ENCODE measurements around the gene RPTOR.

The RPTOR gene

DNA sequence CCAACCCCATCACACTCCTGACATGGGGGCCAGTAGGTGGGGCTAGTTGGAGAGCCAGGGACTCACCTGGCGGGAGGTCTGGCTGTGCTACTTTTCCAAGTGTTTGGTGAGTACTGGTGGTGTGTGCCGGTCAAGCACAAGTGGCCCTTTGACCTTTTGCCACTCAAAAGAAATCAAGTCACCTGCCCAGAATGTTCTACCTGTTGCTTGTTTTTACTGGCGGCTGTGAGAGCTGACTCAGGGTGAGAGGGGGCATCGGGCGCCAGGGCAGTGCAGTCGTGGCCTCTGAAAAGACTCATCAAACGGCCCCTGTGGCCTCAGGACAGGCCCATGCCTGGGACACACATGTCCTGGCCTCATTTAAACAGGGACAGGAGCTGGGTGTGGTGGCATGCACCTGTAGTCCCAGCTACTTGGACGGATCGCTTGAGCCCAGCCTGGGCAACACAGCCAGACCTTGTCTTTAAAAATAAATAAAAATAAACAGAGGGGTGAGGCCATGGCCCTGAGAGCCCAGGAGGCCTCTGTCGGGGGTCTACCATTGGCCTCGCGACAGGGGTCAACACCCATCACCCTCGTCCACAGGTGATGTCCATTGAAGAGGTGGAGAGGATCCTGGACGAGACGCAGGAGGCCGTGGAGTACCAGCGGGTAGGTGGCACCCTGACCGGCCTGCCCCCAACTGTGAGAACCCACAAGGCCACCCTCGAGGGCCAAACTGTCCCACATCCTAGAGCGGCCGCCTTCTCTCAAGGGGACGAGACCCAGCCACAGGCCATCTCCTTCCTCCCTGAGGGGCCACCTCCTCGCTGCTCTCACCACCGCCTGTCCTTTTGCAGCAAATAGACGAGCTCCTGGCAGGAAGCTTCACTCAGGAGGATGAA is 452.0 kb downstream of the RPTOR start:
- DNase-seq: no peak

GRCh38 chr17:80997424-80998117 is 452.9 kb downstream of the RPTOR start:
- DNase-seq: no peak

DNA sequence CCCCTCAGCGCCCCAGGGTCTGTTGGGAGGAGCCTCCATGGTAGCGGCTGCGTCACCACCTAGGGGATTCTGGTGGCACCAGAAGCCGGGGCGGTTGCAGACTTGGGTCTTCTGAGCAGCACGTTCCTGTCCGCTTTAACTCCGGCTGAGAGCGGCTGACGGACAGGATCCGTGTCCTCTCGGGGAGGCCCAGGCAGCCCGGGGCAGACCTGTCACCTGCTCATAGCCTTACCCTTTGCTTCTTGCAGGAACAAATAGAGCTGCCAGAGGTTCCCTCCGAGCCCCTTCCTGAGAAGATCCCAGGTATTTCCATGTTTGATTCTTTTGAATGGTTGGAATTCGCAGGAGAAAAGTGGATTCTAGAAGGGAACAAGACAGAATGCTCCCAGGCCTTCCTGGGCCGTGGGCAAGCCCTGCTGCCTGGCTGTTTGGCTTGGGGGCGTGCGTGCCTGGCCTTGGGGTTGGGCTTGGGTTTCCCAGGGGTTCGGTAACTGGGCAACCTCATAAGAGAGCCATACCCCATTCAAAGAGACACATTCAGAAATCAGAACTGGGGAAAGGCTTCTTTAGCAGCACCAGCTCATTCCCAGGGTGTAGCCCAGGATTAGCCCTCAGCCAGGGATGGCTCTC is 453.6 kb downstream of the RPTOR start:
- DNase-seq: no peak

- DNase-seq: no peak
These were observed 454.3 kb downstream of the RPTOR start for GRCh38 chr17:80998748-80999535.

DNA sequence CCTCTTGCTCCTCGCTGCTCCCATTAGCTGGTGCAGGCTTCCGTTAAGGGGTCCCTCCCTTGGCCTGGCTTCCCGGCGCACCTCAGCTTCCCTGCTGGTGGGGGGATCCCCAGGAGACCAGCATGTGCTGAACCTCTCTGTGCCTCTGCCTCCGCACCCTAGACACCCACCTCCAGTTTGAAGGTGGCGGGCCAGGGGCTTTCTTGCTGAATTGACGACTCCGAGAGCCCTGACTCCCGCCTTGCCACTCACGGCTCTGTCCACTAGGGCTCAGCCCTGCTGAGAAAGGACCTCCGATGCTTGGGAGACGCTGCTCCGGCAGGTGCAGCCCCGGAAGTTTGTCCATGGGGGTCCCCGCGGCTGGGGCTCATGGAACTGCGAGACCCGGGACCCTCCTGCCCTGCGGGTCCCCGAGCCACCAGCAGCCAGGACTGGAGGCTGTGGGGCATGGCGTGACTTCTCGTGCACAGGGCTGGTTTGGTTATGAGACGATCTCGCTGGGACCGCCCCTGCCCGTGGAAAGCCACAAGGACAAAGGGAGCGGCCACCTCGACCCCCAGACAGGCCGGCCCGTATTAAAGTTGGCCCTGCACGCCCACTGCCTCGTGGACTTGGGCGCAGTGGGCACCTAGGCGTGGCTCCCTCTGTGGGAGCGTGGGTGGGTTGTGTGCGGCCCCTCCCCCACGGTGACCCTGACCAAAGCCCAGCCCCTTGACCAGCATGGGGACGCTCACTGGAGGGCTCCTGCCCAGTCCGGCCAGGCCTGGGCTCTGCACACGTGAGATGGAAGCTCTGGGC is 455.1 kb downstream of the RPTOR start:
- DNase-seq: no peak

- DNase-seq: no peak
These were observed 455.6 kb downstream of the RPTOR start for GRCh38 chr17:81000334-81000630.

DNA sequence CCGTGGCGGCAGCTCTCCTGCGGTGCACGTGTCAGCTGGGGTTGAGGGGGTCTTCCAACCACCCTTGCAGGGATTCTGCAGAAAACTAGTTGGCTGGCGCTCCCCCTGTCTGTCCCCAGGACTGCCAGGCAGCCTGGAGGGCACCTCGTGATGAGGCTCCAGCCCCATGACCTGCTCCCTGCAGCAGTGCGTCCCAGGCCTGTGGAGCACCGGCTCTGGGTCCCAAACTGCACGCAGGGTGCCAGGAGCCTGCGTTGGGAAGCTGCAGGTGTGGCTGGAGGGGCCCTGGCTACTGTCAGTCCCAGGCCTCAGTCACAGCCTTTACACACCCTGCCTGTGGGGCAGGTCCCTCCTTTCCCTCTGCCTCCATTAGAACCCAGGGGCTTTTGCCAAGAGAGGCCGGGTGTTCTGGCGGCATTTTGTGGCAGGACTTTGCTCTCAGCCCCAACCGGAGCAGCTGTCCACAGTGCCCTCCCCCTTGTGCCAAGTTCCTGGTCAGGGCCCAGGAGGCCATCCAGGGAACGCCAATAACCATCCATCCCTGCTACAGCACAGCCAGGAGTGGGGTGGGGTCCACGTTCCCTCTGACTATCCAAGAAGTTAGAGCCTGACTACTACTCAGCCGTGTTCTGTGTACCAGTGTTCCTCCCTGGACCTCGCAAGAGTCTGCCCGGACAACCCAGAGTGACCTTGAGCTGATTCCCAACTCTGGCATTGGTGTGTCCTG is 456.2 kb downstream of the RPTOR start:
- DNase-seq: no peak

DNA sequence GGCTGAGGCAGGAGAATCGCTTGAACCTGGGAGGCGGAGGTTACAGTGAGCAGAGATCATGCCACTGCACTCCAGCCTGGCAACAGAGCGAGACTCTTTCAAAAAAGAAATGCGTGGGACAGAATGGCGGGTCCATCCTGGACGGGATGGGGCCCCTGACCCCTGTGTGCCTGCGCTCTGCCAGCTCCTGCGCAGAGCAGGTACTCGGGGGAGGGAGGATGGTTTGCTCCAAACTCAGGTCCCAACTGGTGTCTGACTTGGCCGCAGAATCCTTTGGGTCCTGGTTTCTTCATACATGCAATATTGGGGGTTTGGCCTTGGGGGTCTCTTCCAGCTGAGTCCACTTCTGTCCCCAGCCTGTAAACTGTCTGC is 457.4 kb downstream of the RPTOR start:
- no peak for DNase-seq

DNA sequence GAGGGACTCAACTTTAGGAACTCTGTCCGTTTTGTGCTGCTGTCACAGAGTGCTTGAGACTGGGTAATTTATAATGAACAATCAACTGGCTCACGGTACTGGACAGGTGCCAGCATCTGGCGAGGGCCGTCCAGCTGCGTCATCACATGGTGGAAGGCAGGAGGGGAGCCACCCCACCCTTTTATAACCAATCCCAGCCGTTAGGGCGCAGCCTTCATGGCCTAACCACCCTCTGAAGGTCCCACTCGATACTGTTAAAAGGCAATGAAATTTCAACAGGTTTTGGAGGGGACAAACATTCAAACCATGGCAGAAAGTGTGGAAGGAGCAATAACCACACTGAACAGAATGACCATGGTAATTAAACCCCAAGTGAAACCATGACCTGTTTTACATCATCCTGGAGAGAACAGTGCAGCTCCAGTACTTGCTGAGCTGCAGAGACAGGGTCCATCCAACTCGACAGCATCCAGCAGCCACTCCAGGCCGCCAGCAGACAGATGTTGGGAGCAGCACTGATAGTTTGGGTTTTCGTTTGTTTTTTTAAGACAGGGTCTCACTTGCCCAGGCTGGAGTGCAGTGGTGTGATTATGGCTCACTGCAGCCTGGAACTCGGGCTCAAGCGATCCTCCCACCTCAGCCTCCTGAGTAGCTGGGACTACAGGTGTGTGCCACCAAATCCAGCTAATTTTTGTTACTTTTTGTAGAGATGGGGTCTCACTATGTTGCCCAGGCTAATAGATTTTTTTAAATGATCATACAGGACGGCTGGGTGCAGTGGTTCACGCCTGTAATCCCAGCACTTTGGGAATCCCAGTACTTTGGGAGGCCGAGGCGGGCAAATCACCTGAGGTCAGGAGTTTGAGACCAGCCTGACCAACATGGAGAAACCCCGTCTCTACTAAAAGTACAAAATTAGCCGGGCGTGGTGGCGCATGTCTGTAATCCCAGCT is 458.0 kb downstream of the RPTOR start:
- no peak for DNase-seq

- DNase-seq: no peak
These were observed 459.3 kb downstream of the RPTOR start for GRCh38 chr17:81003711-81004475.

- DNase-seq: no peak
These were observed 462.3 kb downstream of the RPTOR start for GRCh38 chr17:81006891-81007290.

GRCh38 chr17:81008140-81008539 is 463.5 kb downstream of the RPTOR start:
- DNase-seq: no peak

- DNase-seq: no peak
These were observed 464.5 kb downstream of the RPTOR start for GRCh38 chr17:81009136-81009535.

- DNase-seq: no peak
These were observed 466.3 kb downstream of the RPTOR start for GRCh38 chr17:81010935-81011334.

DNA sequence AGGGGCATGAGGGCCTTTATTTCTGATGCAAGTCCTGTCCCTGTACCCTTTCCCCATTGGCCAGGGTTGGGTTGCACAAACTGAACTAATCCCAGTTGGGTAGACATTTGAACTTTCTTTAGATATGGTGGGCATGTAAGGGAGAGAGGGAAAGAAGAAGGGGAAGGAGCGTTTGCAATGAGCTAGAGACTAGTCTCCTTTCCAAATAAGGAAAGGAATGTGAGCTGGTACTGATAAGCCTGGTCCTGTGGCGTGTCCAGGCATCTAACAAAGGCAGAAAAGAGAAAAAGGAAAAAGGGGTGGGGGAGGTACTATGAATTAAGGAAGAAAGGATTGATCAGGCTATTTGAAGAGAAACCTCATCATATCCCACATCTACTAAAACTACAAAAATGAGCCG is 467.3 kb downstream of the RPTOR start:
- DNase-seq: no peak

- no peak for DNase-seq
These were observed 468.2 kb downstream of the RPTOR start for GRCh38 chr17:81012574-81013447.

DNA sequence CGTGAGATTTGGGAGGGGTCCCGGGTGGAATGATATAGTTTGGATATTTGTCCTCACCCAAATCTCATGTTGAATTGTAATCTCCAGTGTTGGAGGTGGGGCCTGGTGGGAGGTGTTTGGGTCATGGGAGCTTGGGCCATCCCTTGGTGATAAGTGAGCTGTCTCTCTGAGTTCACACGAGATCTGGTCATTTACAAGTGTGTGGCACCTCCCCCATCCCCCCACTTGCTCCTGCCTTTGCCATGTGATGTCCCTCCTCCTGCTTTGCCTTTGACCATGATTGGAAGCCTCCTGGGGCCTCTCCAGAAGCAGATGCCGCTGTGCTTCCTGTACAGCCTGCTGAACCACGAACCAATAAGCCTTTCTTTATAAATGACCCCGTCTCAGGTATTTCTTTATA is 469.0 kb downstream of the RPTOR start:
- DNase-seq: no peak

DNA sequence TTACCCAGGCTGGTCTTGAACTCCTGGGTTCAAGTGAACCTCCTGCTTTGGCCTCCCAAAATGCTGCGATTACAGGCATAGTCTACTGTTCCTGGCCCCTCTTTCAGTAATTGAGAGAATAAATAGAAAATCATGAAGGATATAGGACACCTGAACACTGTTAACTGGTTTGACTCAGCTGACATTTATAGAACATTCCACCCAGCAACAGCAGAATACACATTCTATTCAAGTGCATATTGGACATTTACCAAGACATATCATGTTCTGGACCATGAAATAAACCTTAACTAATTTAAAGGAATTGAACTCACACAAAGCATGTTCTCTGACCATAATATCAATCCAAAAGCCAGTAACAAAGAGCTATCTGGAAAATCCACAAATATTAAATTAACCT is 470.5 kb downstream of the RPTOR start:
- no peak for DNase-seq
